Breast epithelium (tissue), 3 donors: ENCODE results near the gene C16orf82.

Source experiments
- CTCF ChIP-seq, 3 donors: fragments of 450-650 bp; IDR thresholded peaks; one replicate each; pipeline ENCODE4 v1.5.1; 2016 to 2017; ENCODE audit warnings: antibody characterized with exemption in 3 of 3, mild to moderate bottlenecking in 3 of 3, moderate library complexity in 3 of 3
- POLR2A ChIP-seq: fragments of 450-650 bp; IDR thresholded peaks from one replicate; pipeline ENCODE4 v1.6.1; 2016; ENCODE audit warnings: antibody characterized with exemption, mild to moderate bottlenecking, moderate library complexity
- POLR2AphosphoS5 ChIP-seq, 3 donors: sonication (generic); formaldehyde crosslinking; IDR thresholded peaks; one replicate each; pipeline ENCODE4 v1.6.1; 2017; ENCODE audit warnings: antibody characterized with exemption in 3 of 3

- TF ChIP-seq CTCF (IDR thresholded peaks at IDR 0.05): no peak
- TF ChIP-seq POLR2A: no peak
- no peak for TF ChIP-seq POLR2AphosphoS5 (IDR thresholded peaks at IDR 0.05)
Observed at GRCh38 chr16:27080895-27081294, 14.2 kb downstream of the C16orf82 start.
